ENCODE results near the gene PER3. TPM values are rescaled to one million over a fixed set of nuclear protein-coding genes. Genes with fewer than 3 reads are reported as not detected.
A peak's percentile ranks its signal among the peaks of the same experiment; 100 is the strongest.

The PER3 gene
- polyA plus RNA-seq, 2 of the 4 experiments (the other 2 are of a cell fraction), result 1.9 to 3.7 TPM

GRCh38 chr1:7890853-7891252 is 106.8 kb downstream of the PER3 start:
- ATAC-seq (no peak), DNase-seq (ENCODE audit: low read depth in 1 of 2, low spot score in 1 of 2) (no peak), FAIRE-seq (no peak)
- Histone ChIP-seq H3K4me1 (peaks cover 30% of the 10 kb centered on the region), H3K27ac (no peak overlapping the region), H3K9me3 (no peaks in the 10 kb centered on the region), H3K4me2 (no peak overlapping the region), H3K4me3 (no peak overlapping the region)
- ChIA-PET POLR2A (no interaction called here), CTCF (interaction anchor here (0.6 to 1.3 kb wide), 4 partner anchors 9 to 506 kb away, joined by 3 read pairs; no protein-coding TSS in a partner anchor)
- 100% methylated on average over 2 of the region's 2 CpGs for WGBS (ENCODE audit: missing lambda C conversion rate)
- TF ChIP-seq CHD2 (IDR thresholded peaks at IDR 0.05; ENCODE audit: low read length, partially characterized antibody), result no peak
- TF ChIP-seq NPAS2 (CRISPR knock-in tag; IDR thresholded peaks at IDR 0.05; ENCODE audit: borderline replicate concordance), result no peak
- TF ChIP-seq ZC3H11A (IDR thresholded peaks at IDR 0.05), result no peak
- no peak for TF ChIP-seq BHLHE40 (IDR thresholded peaks at IDR 0.05; ENCODE audit: low read depth, low read length)
- no peak for TF ChIP-seq BCL3 (IDR thresholded peaks at IDR 0.05)
- no peak for TF ChIP-seq JUNB (IDR thresholded peaks at IDR 0.05)
- no peak for TF ChIP-seq HOXB5 (CRISPR knock-in tag; IDR thresholded peaks at IDR 0.05)

- ChIA-PET POLR2A (no interaction called here), CTCF (interaction anchor here (1.8 to 4.4 kb wide), 2 partner anchors 12 to 223 kb away, joined by 4 to 20 read pairs; no protein-coding TSS in a partner anchor)
- FAIRE-seq (no peak), ATAC-seq (no peak), DNase-seq (ENCODE audit: low read depth in 1 of 2, low spot score in 1 of 2) (no peak)
- H3K4me3 ChIP-seq, result no peak overlapping the region
- 73% methylated on average over 5 of the region's 9 CpGs for WGBS (ENCODE audit: missing lambda C conversion rate)
- TF ChIP-seq FOXS1 (CRISPR knock-in tag; IDR thresholded peaks at IDR 0.05) (no peak), ESRRA (IDR thresholded peaks at IDR 0.05; ENCODE audit: borderline replicate concordance, low read length) (no peak), REST (IDR thresholded peaks at IDR 0.05) (no peak), MAFK (IDR thresholded peaks at IDR 0.05; ENCODE audit: partially characterized antibody) (no peak), NFE2L2 (conservative IDR thresholded peaks at IDR 0.05; ENCODE audit: low read length) (no peak), ZNF302 (CRISPR knock-in tag; IDR thresholded peaks at IDR 0.05) (no peak), HMGXB4 (CRISPR knock-in tag; IDR thresholded peaks at IDR 0.05; ENCODE audit: borderline replicate concordance) (no peak), JUN (IDR thresholded peaks at IDR 0.05) (no peak), CHD4 (IDR thresholded peaks at IDR 0.05; ENCODE audit: borderline replicate concordance) (no peak)
- H3K9me3 ChIP-seq, result no peaks in the 10 kb centered on the region
- peak overlapping the region in 1 of 2 experiments; percentile 78; a peak in 1 of 6 replicates for H3K27ac ChIP-seq
- peaks cover 30% of the 10 kb centered on the region for H3K4me1 ChIP-seq
- H3K4me2 ChIP-seq, result no peak overlapping the region
These were observed 107.7 kb downstream of the PER3 start for GRCh38 chr1:7891804-7892203.
